Measurements from ENCODE around the gene ZBTB7A.
"Not testable (repeated sequence)": the region's sequence is repeated elsewhere in the genome, so short reads cannot be mapped to it uniquely, and the experiment has no call there.

The ZBTB7A gene

DNA sequence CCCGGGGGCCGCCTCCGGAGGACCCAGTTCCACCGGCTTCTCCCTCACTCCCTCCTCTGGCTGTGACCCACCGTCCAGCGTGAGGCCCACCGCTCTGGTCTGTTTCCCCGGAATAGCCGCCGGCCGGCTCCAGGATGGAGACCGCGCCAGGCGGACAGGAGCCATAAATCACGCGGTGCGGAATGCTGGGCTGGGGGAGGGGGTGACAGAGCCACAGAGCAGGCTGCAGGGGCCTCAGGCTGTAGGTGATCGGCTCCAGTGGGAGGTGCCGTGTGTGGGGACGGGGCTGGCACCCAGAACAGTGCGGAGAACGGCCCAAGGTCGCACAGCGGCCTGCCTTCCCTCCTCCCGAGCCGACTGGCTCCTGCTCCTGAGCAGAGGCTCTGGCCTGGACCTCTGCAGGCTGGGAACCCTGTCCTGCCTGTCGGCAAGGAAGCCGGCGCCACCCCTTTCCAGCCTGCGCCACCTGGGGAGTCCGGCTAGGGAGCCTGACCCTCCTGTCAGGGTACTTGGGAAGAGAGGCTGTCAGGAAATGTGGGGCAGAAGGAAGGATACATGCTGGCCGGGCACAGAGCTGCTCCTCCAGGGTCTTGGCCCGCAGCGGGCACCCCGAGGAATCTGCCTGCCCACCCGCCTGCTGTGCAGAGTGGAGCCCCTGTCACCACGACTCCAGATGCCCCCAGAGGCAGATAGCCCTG lies 50.8 kb downstream of the ZBTB7A start:
- no peak for DNase-seq (ENCODE audit: low read depth)

DNA sequence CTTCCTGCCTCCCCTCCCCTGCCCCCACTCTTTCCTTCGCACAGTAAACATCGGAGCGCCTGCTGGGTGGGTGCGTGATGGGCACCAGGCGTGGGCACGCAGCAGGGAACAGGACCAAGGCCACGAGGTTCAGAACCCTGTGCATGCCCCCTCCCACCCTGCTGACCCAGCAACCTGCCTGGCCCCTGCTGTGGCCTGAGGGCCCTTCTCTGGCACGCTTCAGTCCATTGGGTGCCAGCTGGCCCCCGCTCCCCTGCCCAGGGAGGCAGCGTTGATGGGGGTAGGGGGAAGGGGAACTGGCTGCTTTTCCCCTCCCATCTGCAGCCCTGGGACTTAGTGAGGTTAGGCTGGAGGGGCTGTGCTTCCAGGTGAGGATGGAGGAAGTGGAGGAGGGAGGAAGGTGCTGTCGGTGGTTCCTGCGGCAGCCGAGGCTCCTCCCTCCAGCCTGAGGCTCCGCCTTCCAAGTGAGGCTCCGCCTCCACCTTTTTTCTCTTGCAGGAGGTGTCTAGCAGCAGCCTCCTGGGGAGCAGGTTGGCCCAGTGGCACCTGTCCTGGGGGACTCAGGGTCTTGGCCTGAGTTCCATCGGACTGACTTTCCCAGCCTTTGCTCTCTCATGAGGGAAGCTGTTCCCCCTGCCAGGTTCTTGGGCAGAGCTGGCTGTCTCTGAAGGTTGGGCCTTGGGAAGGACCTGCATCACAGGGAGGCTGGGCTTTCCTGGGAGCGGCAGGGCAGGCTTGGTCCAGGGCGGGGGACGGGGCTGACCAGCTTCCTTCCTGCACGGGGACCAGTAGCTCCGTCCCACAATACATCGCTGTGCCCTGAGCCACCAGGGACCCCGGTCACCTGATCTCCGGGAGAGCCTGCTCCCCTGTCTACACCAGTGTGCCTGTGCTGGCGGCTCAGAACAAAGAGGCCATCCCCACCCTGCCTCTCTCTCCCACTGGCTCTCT lies 51.9 kb downstream of the ZBTB7A start:
- DNase-seq (ENCODE audit: low read depth): no peak

DNA sequence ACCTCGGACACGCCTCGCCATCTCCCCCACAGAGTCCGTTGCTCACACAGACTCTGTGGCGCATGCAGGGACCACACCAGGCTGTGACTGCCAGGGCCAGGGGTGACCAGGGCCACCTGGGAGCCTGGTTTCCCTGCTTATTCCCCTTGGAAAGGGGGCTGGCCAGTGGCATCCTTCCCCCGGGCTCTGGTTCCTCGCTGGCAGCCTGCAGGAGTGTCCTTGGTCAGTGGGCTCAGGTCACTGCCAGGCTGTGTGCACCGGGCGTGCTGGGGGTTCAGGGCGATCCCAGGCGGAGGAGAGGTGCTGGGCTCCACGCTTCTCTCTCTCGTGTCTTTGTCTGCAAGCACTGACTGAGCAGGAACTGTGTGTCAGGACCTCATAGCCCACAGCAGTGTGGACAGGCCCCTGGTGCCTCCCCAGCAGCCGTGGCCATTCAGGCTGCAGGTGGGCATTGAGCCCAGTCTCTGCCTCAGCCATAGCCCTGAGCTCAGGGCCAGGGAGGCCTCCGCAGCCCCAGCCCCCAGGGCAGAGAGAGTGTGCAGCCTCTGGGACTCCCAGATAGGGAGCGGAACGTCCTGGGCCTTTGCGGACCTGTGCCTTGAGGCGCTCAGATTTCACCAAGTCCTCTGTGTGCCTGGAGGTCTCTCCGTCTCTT lies 52.7 kb downstream of the ZBTB7A start:
- no peak for DNase-seq (ENCODE audit: low read depth)

DNA sequence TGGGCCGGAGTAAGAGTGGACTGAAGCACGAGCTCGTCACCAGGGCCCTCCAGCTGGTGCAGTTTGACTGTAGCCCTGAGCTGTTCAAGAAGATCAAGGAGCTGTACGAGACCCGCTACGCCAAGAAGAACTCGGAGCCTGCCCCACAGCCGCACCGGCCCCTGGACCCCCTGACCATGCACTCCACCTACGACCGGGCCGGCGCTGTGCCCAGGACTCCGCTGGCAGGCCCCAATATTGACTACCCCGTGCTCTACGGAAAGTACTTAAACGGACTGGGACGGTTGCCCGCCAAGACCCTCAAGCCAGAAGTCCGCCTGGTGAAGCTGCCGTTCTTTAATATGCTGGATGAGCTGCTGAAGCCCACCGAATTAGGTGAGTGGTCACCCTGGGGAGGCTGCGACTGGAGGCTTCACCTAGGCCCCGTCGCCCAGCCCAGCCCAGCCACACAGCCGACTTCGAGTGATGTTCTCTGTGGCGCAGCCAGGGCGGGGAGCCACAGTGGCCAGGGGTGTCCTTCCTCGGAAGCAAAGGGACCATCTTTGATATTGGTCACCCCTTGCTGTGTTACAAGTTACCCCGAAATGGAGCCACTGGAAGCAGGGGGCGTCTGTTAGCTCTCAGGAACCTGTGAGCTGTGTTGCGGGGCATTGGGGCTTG lies 53.6 kb downstream of the ZBTB7A start:
- DNase-seq (ENCODE audit: low read depth): no peak

DNA sequence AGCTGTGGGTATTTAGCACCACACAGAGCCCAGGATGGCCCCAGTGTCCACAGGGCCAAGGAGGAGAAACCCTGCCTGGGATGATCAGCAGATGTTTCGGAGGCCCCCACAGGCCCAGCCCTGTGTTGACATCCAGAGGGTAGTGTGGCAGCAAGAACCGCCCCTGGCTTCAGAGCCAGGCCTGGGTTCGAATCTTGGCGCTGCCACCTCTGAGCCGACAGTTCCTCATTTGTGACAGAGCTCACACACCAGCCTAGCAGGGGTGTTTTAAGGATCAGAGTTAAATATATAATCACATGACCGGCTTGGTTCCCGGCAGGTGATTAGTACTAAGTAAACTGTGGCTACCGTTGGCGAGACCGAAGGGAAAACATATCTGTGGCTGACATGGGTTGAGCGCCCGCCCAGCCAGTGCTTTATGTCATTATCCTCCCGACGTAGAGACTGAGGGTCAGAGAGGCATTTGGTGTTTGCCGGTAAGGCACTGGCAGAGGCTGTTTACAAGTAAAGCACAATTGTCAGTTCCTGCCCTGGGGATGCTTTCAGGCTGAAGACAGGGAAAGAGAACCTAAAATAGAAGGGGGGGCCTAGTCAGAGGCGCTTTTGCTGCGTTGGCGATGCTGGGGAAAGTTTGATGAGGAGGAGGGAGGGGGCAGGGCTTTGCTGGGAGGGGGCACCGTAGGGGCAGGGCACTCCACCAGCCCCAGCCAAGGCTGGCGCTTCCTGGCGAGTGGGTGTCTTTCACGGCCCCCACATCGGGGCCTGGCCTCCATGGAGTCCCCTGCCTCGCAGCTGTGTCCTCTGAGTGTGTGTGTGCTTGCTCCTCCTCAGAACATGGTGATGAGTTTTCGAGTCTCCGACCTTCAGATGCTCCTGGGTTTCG lies 54.4 kb downstream of the ZBTB7A start:
- no peak for DNase-seq (ENCODE audit: low read depth)

DNA sequence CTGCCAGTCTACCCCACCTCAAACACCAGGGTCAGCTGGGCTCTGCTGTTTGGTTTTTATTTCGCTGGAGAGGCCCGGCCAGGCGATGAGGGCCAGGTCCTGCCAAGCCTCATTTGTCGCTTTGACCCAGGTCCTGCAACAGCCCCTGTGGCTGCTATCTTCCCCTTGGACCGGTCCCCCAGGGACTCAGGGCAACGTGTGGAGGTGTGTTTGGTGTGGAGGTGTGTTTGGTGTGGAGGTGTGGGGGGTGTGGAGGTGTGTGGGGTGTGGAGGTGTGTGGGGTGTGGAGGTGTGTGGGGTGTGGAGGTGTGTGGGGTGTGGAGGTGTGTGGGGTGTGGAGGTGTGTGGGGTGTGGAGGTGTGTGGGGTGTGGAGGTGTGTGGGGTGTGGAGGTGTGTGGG lies 55.3 kb downstream of the ZBTB7A start:
- not testable (repeated sequence) for DNase-seq (ENCODE audit: low read depth)

DNA sequence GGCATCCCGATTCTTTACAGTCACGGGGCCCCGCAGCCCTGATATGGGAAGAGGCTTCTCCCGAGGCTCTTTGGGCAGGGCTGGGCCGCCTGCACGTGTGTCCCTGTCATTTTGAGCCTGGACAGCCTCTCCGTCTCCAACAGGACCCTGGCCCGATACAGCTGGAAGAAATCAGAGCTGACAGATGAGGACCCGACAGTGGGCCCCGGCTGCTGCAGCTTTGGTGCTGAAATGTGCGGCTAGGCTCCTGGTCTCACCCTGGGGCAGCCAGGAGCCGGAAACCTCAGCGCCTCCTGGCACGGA lies 55.9 kb downstream of the ZBTB7A start:
- no peak for DNase-seq (ENCODE audit: low read depth)

DNA sequence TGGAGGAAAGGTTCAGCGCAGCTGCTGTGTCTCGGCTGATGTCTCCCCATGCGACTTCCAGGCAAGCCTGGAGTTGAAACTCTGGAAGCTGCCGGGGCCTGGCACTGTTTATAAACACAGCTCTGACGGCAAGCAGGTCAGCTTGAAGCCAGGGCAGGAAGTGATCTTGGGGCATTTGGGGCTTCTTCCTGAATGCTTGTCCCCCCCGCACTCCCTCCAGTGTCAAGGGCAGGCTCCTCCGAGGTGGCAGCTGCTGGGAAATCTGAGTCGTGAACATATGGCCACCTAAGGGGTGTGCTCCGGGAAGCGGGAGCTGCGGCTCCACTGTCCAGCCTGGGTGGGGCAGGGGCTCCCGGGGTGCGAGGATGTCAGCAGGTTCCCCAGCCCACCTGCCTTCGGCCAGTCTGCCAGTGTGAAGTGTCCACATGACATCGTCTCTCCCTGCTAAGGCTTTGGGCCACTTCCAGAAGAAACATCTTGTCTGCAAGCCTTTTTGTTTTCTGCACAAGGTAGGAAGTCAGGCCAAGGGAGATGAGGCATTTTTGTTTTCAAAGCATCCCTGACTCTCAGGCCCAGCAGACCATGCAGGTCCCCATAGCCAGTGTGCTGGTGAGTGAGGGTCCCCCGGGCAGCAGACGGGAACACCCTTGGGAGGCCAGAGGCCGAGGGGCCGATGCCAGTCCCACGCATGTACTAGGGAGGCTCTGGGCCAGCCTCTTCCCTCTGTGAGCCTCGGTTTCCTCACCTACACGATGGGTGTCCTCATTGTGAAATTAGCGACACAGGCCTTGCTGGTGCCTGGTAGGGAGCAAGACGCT lies 56.5 kb downstream of the ZBTB7A start:
- peak; percentile 50 for DNase-seq (ENCODE audit: low read depth)

DNA sequence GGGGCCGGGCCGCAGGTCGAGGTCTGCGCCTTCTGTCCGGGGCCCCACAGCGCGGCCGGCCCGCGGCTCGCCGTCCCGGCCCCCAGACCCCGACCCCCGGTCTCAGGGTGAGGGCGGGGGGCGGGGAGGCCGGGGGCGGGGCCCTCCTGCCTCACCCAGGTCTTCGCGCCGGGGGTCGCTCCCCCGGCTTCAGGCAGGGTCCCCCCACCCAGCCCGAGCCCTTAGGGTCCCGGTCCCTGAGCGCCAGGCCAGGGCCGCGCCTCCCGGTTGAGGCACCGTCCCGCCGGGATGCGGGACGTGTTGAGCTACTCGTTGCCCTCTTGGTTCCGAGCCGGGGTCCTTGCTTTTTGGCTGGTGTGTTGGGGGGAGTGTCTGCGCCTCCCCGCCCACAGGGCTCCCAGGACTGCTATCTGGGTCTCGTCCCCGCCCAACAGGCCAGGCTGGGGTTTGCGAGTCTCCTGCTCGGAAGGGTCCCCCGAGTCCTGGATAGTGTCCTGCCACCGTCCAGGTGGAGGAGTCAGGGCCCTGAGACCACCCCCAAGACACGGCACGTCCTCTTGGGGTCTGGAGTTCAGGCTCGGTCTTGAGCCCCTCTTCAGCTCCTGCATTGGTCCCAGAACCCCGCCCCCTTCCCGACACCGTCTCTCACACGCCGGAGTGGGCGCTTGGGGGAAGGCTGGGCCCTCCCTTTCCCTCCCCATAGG lies 58.7 kb downstream of the ZBTB7A start:
- peak; percentile 31 for DNase-seq (ENCODE audit: low read depth)

DNA sequence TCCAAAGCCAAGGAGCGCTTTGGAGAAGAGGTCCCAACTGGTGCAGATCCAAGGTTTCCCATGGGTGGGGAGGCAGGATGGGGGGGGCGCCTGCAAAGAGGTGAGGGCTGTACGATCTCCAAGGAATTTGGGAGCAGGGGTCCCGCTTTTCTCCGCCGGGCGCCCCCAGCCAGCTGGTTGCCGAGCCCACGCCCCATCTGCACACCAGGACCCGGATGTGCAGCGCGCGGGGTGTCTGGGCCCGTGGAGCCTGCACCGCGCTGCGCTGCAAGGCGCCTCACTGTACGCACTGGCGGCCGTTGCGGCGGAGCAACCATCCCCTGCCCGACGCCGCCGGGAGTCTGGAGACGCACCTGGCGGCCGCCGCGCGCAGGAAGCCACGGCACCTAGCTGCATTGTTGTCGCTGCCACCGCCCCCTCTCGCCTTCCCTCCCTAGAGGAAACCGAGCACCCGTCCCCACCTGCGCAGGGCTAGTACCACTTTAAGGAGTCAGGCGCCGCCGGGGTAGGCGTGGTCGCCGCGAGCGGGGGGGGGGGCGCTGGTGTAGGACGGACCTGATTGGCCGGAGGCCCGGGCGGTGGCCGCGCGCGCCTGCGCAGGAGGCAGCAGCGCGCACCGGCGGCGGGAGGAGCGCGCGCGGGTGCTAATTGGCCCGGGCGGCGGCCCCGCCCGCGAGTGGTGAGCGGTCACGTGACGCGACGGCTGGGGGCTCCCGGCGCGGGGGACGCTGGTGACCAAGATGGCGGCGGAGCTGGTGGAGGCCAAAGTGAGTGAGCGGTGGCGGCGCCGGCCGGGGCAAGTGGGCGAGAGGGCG lies 59.5 kb downstream of the ZBTB7A start, which contains the start of gene PIAS4:
TSS of gene PIAS4 (plus strand) at position 716 of the 815 bp plus-strand sequence. CDS start at position 741, 25 bp downstream.
- DNase-seq (ENCODE audit: low read depth): peak; percentile 92

DNA sequence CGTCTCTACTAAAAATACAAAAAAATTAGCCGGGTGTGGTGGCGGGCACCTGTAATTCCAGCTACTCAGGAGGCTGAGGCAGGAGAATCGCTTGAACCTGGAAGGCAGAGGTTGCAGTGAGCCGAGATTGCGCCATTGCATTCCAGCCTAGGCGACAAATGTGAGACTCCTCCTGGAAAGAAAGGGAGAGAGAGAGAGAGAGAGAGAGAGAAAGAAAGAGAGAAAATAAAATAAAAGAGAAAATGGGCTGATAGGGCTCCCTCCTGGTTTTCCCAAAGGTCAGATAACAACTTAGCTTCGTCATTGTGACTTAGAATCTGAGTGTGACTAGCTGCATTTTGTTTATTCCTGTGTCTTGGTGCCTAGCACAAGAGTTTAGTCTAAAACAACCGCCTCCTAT lies 61.3 kb downstream of the ZBTB7A start:
- not testable (repeated sequence) for DNase-seq (ENCODE audit: low read depth)

DNA sequence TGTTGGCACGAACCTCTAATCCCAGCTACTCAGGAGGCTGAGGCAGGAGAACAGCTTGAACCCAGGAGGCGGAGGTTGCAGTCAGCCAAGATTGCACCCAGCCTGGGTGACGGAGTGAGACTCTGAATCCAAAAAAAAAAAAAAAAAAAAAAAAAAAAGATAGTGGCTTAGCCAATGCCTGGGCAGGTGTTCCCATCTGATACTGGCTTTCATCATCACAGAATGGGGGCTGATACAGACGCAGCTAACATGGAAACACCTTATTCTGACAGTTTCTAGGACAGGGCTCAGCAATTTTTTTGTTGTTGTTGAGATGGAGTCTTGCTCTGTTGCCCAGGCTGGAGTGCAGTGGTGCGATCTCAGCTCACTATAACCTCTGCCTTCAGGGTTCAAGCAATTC lies 65.9 kb downstream of the ZBTB7A start:
- DNase-seq (ENCODE audit: low read depth): not testable (repeated sequence)

DNA sequence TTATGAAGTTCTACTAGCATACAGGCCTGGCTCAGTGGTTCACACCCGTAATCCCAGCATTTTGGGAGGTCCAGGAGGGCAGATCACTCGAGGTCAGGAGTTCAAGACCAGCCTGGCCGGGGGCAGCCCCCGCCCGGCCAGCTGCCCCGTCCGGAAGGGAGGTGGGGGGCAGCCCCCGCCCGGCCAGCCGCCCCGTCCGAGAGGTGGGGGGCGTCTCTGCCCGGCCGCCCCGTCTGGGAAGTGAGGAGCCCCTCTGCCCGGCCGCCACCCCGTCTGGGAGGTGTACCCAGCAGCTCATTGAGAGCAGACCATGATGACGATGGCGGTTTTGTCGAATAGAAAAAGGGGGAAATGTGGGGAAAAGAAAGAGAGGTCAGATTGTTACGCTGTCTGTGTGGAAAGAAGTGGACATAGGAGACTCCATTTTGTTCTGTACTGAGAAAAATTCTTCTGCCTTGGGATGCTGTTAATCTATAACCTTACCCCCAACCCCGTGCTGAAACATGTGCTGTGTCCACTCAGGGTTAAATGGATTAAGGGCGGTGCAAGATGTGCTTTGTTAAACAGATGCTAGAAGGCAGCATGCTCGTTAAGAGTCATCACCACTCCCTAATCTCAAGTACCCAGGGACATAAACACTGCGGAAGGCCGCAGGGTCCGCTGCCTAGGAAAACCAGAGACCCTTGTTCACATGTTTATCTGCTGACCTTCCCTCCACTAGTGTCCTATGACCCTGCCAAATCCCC lies 67.9 kb downstream of the ZBTB7A start:
- not testable (repeated sequence) for DNase-seq (ENCODE audit: low read depth)

DNA sequence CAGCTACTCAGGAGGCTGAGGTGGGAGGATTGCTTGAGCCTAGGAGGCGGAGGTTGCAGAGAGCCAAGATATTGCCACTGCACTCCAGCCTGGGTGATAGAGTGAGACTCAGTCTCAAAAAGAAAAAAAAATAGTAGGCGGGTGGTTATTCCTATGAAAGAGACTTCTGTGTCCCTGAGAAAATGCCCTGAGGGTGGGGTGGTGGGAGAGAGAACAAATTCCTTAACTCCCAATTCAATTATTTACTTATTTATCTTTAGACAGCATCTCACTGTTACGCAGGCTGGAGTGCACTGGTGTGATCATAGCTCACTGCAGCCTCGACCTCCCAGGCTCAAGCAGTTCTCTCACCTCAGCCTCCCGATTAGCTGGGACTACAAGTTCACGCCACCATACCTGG lies 71.1 kb downstream of the ZBTB7A start:
- DNase-seq (ENCODE audit: low read depth): no peak
